ENCODE measurements around the gene WDR18. TPM values are rescaled to one million over a fixed set of nuclear protein-coding genes. Genes with fewer than 3 reads are reported as not detected.

Gene WDR18
- total RNA-seq, 4 donors from 2014 or later: 9.9 to 30.3 (median 28.4) TPM

- Histone ChIP-seq H3K4me3 (peak overlapping the region; percentile 68 to 96 (median 86)), H3K27me3 (peaks cover 0 to 8% (median 0%) of the 10 kb centered on the region in 4 donors), H3K4me1 (peaks cover 29 to 66% (median 62%) of the 10 kb centered on the region in 4 donors), H3K9me3 (no peaks in the 10 kb centered on the region), H3K36me3 (peaks cover 12 to 23% (median 16%) of the 10 kb centered on the region in 4 donors), H3K27ac (replicated peaks in 1 of 4) (peak overlapping the region; percentile 96 to 100 (median 98))
- intact Hi-C loops (cut with DNase I): no loop called here
- WGBS: 2% methylated on average over 11 of the region's 16 CpGs
- TF ChIP-seq CTCF (IDR thresholded peaks at IDR 0.05) (no peak), EP300 (IDR thresholded peaks at IDR 0.05) (no peak), POLR2A (IDR thresholded peaks at IDR 0.05; ENCODE audit: low read depth) (no peak), POLR2AphosphoS5 (IDR thresholded peaks at IDR 0.05) (no peak)
- no peak for DNase-seq (ENCODE audit: extremely low spot score)
Measured at GRCh38 chr19:1027650-1028061, 43.5 kb downstream of the WDR18 start.

- TF ChIP-seq EP300 (IDR thresholded peaks at IDR 0.05) (no peak), CTCF (IDR thresholded peaks at IDR 0.05) (no peak), POLR2AphosphoS5 (IDR thresholded peaks at IDR 0.05) (peak; percentile 41 to 70)
- peaks cover 0 to 8% (median 0%) of the 10 kb centered on the region in 4 donors for H3K27me3 ChIP-seq
- H3K4me1 ChIP-seq: peaks cover 25 to 60% (median 56%) of the 10 kb centered on the region in 4 donors
- H3K36me3 ChIP-seq: peaks cover 19 to 29% (median 22%) of the 10 kb centered on the region in 4 donors
- no peak for DNase-seq (ENCODE audit: extremely low spot score)
- peak overlapping the region; percentile 96 to 100 (median 98) for H3K27ac ChIP-seq (replicated peaks in 1 of 4)
- H3K9me3 ChIP-seq: no peaks in the 10 kb centered on the region
- H3K4me3 ChIP-seq: peak overlapping the region; percentile 68 to 96 (median 86)
- intact Hi-C loops (cut with DNase I): no loop called here
- WGBS: under 1% methylated on average over 19 of the region's 58 CpGs
Measured at GRCh38 chr19:1028062-1028926, 44.1 kb downstream of the WDR18 start.

GRCh38 chr19:1032264-1032867 lies 48.2 kb downstream of the WDR18 start:
- peaks cover 32 to 56% (median 46%) of the 10 kb centered on the region in 4 donors for H3K36me3 ChIP-seq
- 85% methylated on average over 18 of the region's 20 CpGs for WGBS
- intact Hi-C loops (cut with DNase I): no loop called here
- TF ChIP-seq POLR2AphosphoS5 (IDR thresholded peaks at IDR 0.05): no peak
- TF ChIP-seq POLR2A (IDR thresholded peaks at IDR 0.05; ENCODE audit: low read depth): no peak
- no peak for TF ChIP-seq CTCF (IDR thresholded peaks at IDR 0.05)
- no peak for TF ChIP-seq EP300 (IDR thresholded peaks at IDR 0.05)
- no peaks in the 10 kb centered on the region for H3K27me3 ChIP-seq
- no peak for DNase-seq (ENCODE audit: extremely low spot score)
- H3K27ac ChIP-seq (replicated peaks in 1 of 4): no peak overlapping the region
- peaks cover 19 to 37% (median 36%) of the 10 kb centered on the region in 4 donors for H3K4me1 ChIP-seq
- no peaks in the 10 kb centered on the region for H3K9me3 ChIP-seq
- H3K4me3 ChIP-seq: no peak overlapping the region

GRCh38 chr19:1035998-1036621 lies 52.0 kb downstream of the WDR18 start:
- no peak for DNase-seq (ENCODE audit: extremely low spot score)
- Histone ChIP-seq H3K9me3 (no peaks in the 10 kb centered on the region), H3K4me3 (no peak overlapping the region), H3K4me1 (peaks cover 16 to 30% (median 23%) of the 10 kb centered on the region in 4 donors), H3K27ac (replicated peaks in 1 of 4) (no peak overlapping the region), H3K27me3 (no peaks in the 10 kb centered on the region), H3K36me3 (peaks cover 34 to 57% (median 48%) of the 10 kb centered on the region in 4 donors)
- intact Hi-C loops (cut with DNase I): no loop called here
- TF ChIP-seq POLR2A (IDR thresholded peaks at IDR 0.05; ENCODE audit: low read depth) (no peak), POLR2AphosphoS5 (IDR thresholded peaks at IDR 0.05) (no peak), CTCF (IDR thresholded peaks at IDR 0.05) (no peak), EP300 (IDR thresholded peaks at IDR 0.05) (no peak)
- 86% methylated on average over 15 of the region's 29 CpGs for WGBS

All from esophagus muscularis mucosa (tissue), 4 donors.